Gastrocnemius medialis (tissue), 4 donors: ENCODE measurements around the gene TAOK1.

Experiments used
- POLR2A ChIP-seq, 2 donors: fragments of 450-650 bp; IDR thresholded peaks; one replicate each; pipeline ENCODE4 v1.6.1; 2017; ENCODE audit warnings: antibody characterized with exemption in 2 of 2, mild to moderate bottlenecking in 2 of 2, moderate library complexity in 2 of 2
- TF ChIP-seq, protein P1 (sequence below), 5 experiments: fragments of 450-650 bp in 3 of 5; fragments of 200-600 bp in 2 of 5; sonication (generic) in 2 of 5; IDR thresholded peaks in 4 of 5; conservative IDR thresholded peaks in 1 of 5; 1 replicate in 4 of 5; 2 replicates in 1 of 5; pipeline ENCODE4 v1.5.1; 2016 to 2019; ENCODE audit warnings: antibody characterized with exemption in 5 of 5, mild to moderate bottlenecking in 3 of 5, moderate library complexity in 3 of 5

DNA sequence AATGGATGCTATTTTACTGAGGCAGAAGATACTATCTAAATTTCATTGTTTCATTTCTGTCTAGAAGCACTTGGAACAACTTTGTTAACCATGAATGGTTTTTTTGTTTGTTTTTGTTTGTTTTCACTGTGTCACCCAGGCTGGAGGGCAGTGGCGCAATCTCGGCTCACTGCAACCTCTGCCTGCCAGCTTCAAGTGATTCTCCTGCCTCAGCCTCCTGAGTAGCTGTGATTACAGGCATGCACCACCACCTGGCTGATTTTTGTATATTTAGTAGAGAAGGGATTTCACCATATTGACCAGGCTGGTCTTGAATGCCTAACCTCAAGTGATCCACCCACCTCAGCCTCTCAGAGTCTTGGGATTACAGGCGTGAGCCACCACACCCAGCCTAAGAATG, 136.2 kb downstream of the TAOK1 start:
- TF ChIP-seq, protein P1, sequence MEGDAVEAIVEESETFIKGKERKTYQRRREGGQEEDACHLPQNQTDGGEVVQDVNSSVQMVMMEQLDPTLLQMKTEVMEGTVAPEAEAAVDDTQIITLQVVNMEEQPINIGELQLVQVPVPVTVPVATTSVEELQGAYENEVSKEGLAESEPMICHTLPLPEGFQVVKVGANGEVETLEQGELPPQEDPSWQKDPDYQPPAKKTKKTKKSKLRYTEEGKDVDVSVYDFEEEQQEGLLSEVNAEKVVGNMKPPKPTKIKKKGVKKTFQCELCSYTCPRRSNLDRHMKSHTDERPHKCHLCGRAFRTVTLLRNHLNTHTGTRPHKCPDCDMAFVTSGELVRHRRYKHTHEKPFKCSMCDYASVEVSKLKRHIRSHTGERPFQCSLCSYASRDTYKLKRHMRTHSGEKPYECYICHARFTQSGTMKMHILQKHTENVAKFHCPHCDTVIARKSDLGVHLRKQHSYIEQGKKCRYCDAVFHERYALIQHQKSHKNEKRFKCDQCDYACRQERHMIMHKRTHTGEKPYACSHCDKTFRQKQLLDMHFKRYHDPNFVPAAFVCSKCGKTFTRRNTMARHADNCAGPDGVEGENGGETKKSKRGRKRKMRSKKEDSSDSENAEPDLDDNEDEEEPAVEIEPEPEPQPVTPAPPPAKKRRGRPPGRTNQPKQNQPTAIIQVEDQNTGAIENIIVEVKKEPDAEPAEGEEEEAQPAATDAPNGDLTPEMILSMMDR (IDR thresholded peaks at IDR 0.05 in 4 of 5, conservative IDR thresholded peaks at IDR 0.05 in 1 of 5), result no peak
- TF ChIP-seq POLR2A (IDR thresholded peaks at IDR 0.05), result no peak
